ENCODE data around the gene CCSER1. TPM values are rescaled to one million over a fixed set of nuclear protein-coding genes. Genes with fewer than 3 reads are reported as not detected.

CCSER1 gene
- total and polyA plus RNA-seq, 10 donors: 1.3 to 30.4 (median 20.4) TPM

DNA sequence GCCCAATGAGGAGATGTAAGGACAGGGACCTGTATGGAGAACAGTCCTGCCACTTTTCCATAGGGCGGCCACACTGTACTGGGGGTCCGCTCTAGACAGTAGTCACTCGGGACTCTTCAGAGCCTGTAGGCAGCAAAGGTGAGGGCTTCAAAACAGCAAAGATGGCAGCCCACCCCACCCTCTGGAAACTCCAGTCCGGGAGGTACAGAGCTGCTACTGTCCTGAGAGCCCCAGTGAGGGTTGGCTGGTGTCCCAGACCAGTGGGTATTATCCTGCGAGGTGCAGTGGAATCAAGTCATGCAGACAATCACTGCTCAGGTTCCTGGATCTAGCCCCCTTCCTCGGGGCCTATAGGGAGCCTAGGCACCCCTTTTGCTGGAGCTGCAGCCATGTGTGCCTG, 1392.0 kb downstream of the CCSER1 start:
- 85 to 92% (median 89%) methylated on average over 6 of the region's 6 CpGs for WGBS, 5 donors
- Histone ChIP-seq H3K27ac (no peak overlapping the region), H3K27me3 (replicated peaks in 1 of 7) (no peaks in the 10 kb centered on the region), H3K36me3 (no peaks in the 10 kb centered on the region), H3K9me3 (peaks cover 0 to 70% (median 39%) of the 10 kb centered on the region in 8 donors), H3K4me3 (no peak overlapping the region), H3K4me1 (no peaks in the 10 kb centered on the region)
- no peak for DNase-seq
- TF ChIP-seq POLR2A (IDR thresholded peaks at IDR 0.05) (no peak), CTCF (IDR thresholded peaks at IDR 0.05 in 8 of 11, conservative IDR thresholded peaks at IDR 0.05 in 3 of 11) (no peak), POLR2AphosphoS5 (IDR thresholded peaks at IDR 0.05) (no peak)
- intact Hi-C loops (cut with DNase I; ENCODE audit: low total_unique reads): no loop called here

DNA sequence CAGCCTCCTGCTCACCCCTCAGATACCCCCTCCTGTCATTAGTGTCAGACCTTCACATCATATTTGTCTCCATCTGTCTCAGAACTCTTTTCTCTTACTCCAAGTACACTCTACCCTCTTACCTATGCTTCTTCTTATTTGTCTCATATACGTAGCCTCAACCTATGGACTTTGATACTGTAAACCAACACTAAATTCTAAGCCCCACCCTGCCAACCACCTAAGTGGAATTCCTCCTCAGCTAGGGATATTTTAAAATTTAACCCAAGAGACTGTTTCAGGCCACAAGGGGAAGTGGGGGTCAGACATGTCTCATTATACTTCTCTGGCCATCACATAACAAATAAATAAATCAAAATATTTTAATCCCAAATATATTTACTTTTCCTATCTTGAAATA, 1398.4 kb downstream of the CCSER1 start:
- intact Hi-C loops (cut with DNase I; ENCODE audit: low total_unique reads): no loop called here
- Histone ChIP-seq H3K27ac (no peak overlapping the region), H3K27me3 (replicated peaks in 1 of 7) (no peaks in the 10 kb centered on the region), H3K9me3 (peaks cover 0 to 44% (median 20%) of the 10 kb centered on the region in 8 donors), H3K4me3 (no peak overlapping the region), H3K36me3 (no peaks in the 10 kb centered on the region), H3K4me1 (no peaks in the 10 kb centered on the region)
- TF ChIP-seq POLR2AphosphoS5 (IDR thresholded peaks at IDR 0.05) (no peak), POLR2A (IDR thresholded peaks at IDR 0.05) (no peak), CTCF (IDR thresholded peaks at IDR 0.05 in 8 of 11, conservative IDR thresholded peaks at IDR 0.05 in 3 of 11) (no peak)
- 73 to 87% (median 86%) methylated on average over 1 of the region's 1 CpG for WGBS, 5 donors
- no peak for DNase-seq

GRCh38 chr4:91527056-91527455, 1399.9 kb downstream of the CCSER1 start:
- H3K4me3 ChIP-seq: no peak overlapping the region
- no peak for TF ChIP-seq POLR2AphosphoS5 (IDR thresholded peaks at IDR 0.05)
- TF ChIP-seq CTCF (IDR thresholded peaks at IDR 0.05 in 8 of 11, conservative IDR thresholded peaks at IDR 0.05 in 3 of 11): no peak
- TF ChIP-seq POLR2A (IDR thresholded peaks at IDR 0.05): no peak
- DNase-seq: no peak
- H3K27ac ChIP-seq: no peak overlapping the region
- no peaks in the 10 kb centered on the region for H3K4me1 ChIP-seq
- no peaks in the 10 kb centered on the region for H3K27me3 ChIP-seq (replicated peaks in 1 of 7)
- H3K36me3 ChIP-seq: no peaks in the 10 kb centered on the region
- intact Hi-C loops (cut with DNase I; ENCODE audit: low total_unique reads): no loop called here
- H3K9me3 ChIP-seq: peaks cover 0 to 29% (median 6%) of the 10 kb centered on the region in 8 donors

GRCh38 chr4:91567594-91567993, 1440.4 kb downstream of the CCSER1 start:
- intact Hi-C loops (cut with DNase I; ENCODE audit: low total_unique reads): no loop called here
- Histone ChIP-seq H3K27me3 (replicated peaks in 1 of 7) (no peaks in the 10 kb centered on the region), H3K36me3 (no peaks in the 10 kb centered on the region), H3K27ac (no peak overlapping the region), H3K9me3 (peaks cover 2 to 79% (median 39%) of the 10 kb centered on the region in 8 donors), H3K4me3 (no peak overlapping the region), H3K4me1 (no peaks in the 10 kb centered on the region)
- WGBS, 5 donors: 22 to 58% (median 32%) methylated on average over 1 of the region's 1 CpG
- no peak for DNase-seq
- TF ChIP-seq POLR2A (IDR thresholded peaks at IDR 0.05) (no peak), POLR2AphosphoS5 (IDR thresholded peaks at IDR 0.05) (no peak), CTCF (IDR thresholded peaks at IDR 0.05 in 8 of 11, conservative IDR thresholded peaks at IDR 0.05 in 3 of 11) (no peak)
